Caco-2 (cell line): ENCODE results near the gene DOCK2. TPM values are rescaled to one million over a fixed set of nuclear protein-coding genes. Genes with fewer than 3 reads are reported as not detected.

Experiments used
- BruUV-seq: library from RNA; stranded (reverse); fragments of 400-500 nt; replicated peaks from 2 replicates; lab custom pipeline; 2021; lab: Mats Ljungman, UMichigan
- CTCF ChIA-PET: fragments of 300-600 bp; sonication (Branson Sonifier 250); formaldehyde crosslinking; loops from one replicate; lab custom pipeline; 2022; ENCODE audit warnings: antibody characterized with exemption; lab: Charles Lee
- POLR2A ChIA-PET: fragments of 300-600 bp; sonication (Branson Sonifier 250); formaldehyde crosslinking; loops from one replicate; lab custom pipeline; 2022; ENCODE audit warnings: antibody characterized with exemption; lab: Charles Lee
- DNase-seq, 2 experiments: peaks; one replicate each; pipeline versions ENCODE4 v3.0.0 to v3.0.0-alpha.2; 2020 to 2022
- H3K27me3 ChIP-seq: replicated peaks from 2 replicates; pipeline ENCODE4 v1.6.0; 2011; ENCODE audit warnings: low read length; ENCODE audit not compliant: control insufficient read depth, insufficient read depth
- H3K36me3 ChIP-seq: 2 replicates; pipeline ENCODE4 v1.5.1; 2011; ENCODE audit warnings: low read length; ENCODE audit not compliant: control insufficient read depth, insufficient read depth
- H3K4me1 ChIP-seq: fragments of 250-450 bp; sonication (Bioruptor Pico); 2 replicates; pipeline ENCODE4 v1.5.1; 2020; ENCODE audit warnings: mild to moderate bottlenecking
- H3K4me3 ChIP-seq: 2 replicates; pipeline ENCODE4 v1.5.1; 2011; ENCODE audit warnings: low read depth, mild to moderate bottlenecking, control low read depth, low read length
- H3K9me3 ChIP-seq: fragments of 250-450 bp; sonication (Bioruptor Pico); 2 replicates; pipeline ENCODE4 v1.5.1; 2020; ENCODE audit warnings: mild to moderate bottlenecking, moderate library complexity
- H3K27ac Mint-ChIP-seq: one replicate; pipeline ENCODE4 v1.8.0; 2022; ENCODE audit warnings: mixed read lengths; ENCODE audit not compliant: unreplicated experiment
- H3K27me3 Mint-ChIP-seq: one replicate; pipeline ENCODE4 v1.8.0; 2022; ENCODE audit warnings: mixed read lengths; ENCODE audit not compliant: insufficient read depth, unreplicated experiment
- H3K36me3 Mint-ChIP-seq: one replicate; pipeline ENCODE4 v1.8.0; 2022; ENCODE audit warnings: mild to moderate bottlenecking, mixed read lengths; ENCODE audit not compliant: insufficient read depth, unreplicated experiment
- H3K4me1 Mint-ChIP-seq: one replicate; pipeline ENCODE4 v1.8.0; 2022; ENCODE audit warnings: low read depth, mixed read lengths; ENCODE audit not compliant: unreplicated experiment
- H3K4me3 Mint-ChIP-seq: one replicate; pipeline ENCODE4 v1.8.0; 2022; ENCODE audit warnings: mild to moderate bottlenecking, moderate library complexity, mixed read lengths; ENCODE audit not compliant: unreplicated experiment
- H3K9me3 Mint-ChIP-seq: one replicate; pipeline ENCODE4 v1.8.0; 2022; ENCODE audit warnings: mixed read lengths; ENCODE audit not compliant: unreplicated experiment
- CTCF ChIP-seq, 2 experiments: fragments of 200-600 bp in 1 of 2; IDR thresholded peaks; 1 replicate in 1 of 2; 2 replicates in 1 of 2; pipeline versions ENCODE4 v1.5.1 to v1.8.0; 2011 to 2022; ENCODE audit warnings: antibody characterized with exemption in 1 of 2, control low read depth in 1 of 2, inconsistent platforms in 1 of 2, low read depth in 1 of 2, low read length in 1 of 2, mild to moderate bottlenecking in 1 of 2, moderate library complexity in 1 of 2; ENCODE audit not compliant: insufficient read depth in 1 of 2, severe bottlenecking in 1 of 2, unreplicated experiment in 1 of 2
- intact Hi-C: fragments of 100-400 bp; cut with micrococcal nuclease; formaldehyde crosslinking; loops from one replicate; pipeline ENCODE4 v1.10.0; 2022; ENCODE audit not compliant: unreplicated experiment
- total RNA-seq: library from RNA; stranded (reverse); gene quantifications from 2 replicates; pipeline ENCODE4 v1.2.3, GENCODE V29; 2022

The DOCK2 gene
- total RNA-seq, 1 experiment from 2014 or later: 0.09 TPM

GRCh38 chr5:169710675-169711074 lies 73.6 kb downstream of the DOCK2 start:
- no peak for DNase-seq
- Histone ChIP-seq H3K36me3 (no peaks in the 10 kb centered on the region), H3K27me3 (no peaks in the 10 kb centered on the region), H3K4me3 (no peak overlapping the region), H3K9me3 (no peaks in the 10 kb centered on the region), H3K4me1 (no peaks in the 10 kb centered on the region)
- Mint-ChIP-seq H3K27me3 (peaks cover 24% of the 10 kb centered on the region), H3K9me3 (no peaks in the 10 kb centered on the region), H3K4me1 (no peaks in the 10 kb centered on the region), H3K36me3 (no peaks in the 10 kb centered on the region), H3K27ac (no peak overlapping the region), H3K4me3 (no peak overlapping the region)
- ChIA-PET CTCF (interaction anchor here (1.6 kb wide), 1 partner anchor 9 kb away, joined by 5 read pairs; no protein-coding TSS in a partner anchor), POLR2A (interaction anchor here (0.5 kb wide), 1 partner anchor 463 kb away, joined by 3 read pairs; no protein-coding TSS in a partner anchor)
- intact Hi-C loops: no loop called here
- no TSS peak for BruUV-seq
- TF ChIP-seq CTCF (IDR thresholded peaks at IDR 0.05; ENCODE audit: insufficient read depth in 1 of 2, low read depth in 1 of 2, low read length in 1 of 2, severe bottlenecking in 1 of 2, unreplicated experiment in 1 of 2): no peak

- H3K4me1 Mint-ChIP-seq: no peaks in the 10 kb centered on the region
- ChIA-PET POLR2A (no interaction called here), CTCF (interaction anchor here (0.5 to 1.6 kb wide), 2 partner anchors 10 to 244 kb away, joined by 3 to 5 read pairs; no protein-coding TSS in a partner anchor)
- no peaks in the 10 kb centered on the region for H3K9me3 Mint-ChIP-seq
- H3K27me3 ChIP-seq: no peaks in the 10 kb centered on the region; the same call in 1 of the 2 replicates
- H3K36me3 ChIP-seq: no peaks in the 10 kb centered on the region
- peaks cover 24% of the 10 kb centered on the region for H3K27me3 Mint-ChIP-seq
- H3K4me3 Mint-ChIP-seq: no peak overlapping the region
- no peak for TF ChIP-seq CTCF (IDR thresholded peaks at IDR 0.05; ENCODE audit: insufficient read depth in 1 of 2, low read depth in 1 of 2, low read length in 1 of 2, severe bottlenecking in 1 of 2, unreplicated experiment in 1 of 2)
- no peak for DNase-seq
- no peaks in the 10 kb centered on the region for H3K36me3 Mint-ChIP-seq
- H3K9me3 ChIP-seq: no peaks in the 10 kb centered on the region
- no peak overlapping the region for H3K27ac Mint-ChIP-seq
- intact Hi-C loops: no loop called here
- no TSS peak for BruUV-seq
- no peak overlapping the region for H3K4me3 ChIP-seq
- H3K4me1 ChIP-seq: no peaks in the 10 kb centered on the region
These were observed 74.6 kb downstream of the DOCK2 start for GRCh38 chr5:169711551-169712225.

- Histone ChIP-seq H3K4me1 (no peaks in the 10 kb centered on the region), H3K9me3 (no peaks in the 10 kb centered on the region), H3K27me3 (no peaks in the 10 kb centered on the region; the same call in 1 of the 2 replicates), H3K36me3 (no peaks in the 10 kb centered on the region), H3K4me3 (no peak overlapping the region)
- BruUV-seq: no TSS peak
- Mint-ChIP-seq H3K27ac (no peak overlapping the region), H3K4me1 (no peaks in the 10 kb centered on the region), H3K27me3 (peaks cover 22% of the 10 kb centered on the region), H3K9me3 (no peaks in the 10 kb centered on the region), H3K36me3 (no peaks in the 10 kb centered on the region), H3K4me3 (no peak overlapping the region)
- DNase-seq: no peak
- intact Hi-C loops: no loop called here
- CTCF ChIA-PET: no interaction called here
- POLR2A ChIA-PET: no interaction called here
- no peak for TF ChIP-seq CTCF (IDR thresholded peaks at IDR 0.05; ENCODE audit: insufficient read depth in 1 of 2, low read depth in 1 of 2, low read length in 1 of 2, severe bottlenecking in 1 of 2, unreplicated experiment in 1 of 2)
These were observed 75.4 kb downstream of the DOCK2 start for GRCh38 chr5:169712428-169712827.
